Hematopoietic multipotent progenitor cell treated with erythropoietin and hydrocortisone succinate and interleukin-3 and kit ligand, for 8 days (in vitro differentiated cells): Measurements from ENCODE around the gene KRTAP17-1.
"Not testable (repeated sequence)": the region's sequence is repeated elsewhere in the genome, so short reads cannot be mapped to it uniquely, and the experiment has no call there.

ENCODE experiments used
- DNase-seq: peaks from one replicate; pipeline ENCODE4 v3.0.0-alpha.2; 2015

Gene KRTAP17-1

DNA sequence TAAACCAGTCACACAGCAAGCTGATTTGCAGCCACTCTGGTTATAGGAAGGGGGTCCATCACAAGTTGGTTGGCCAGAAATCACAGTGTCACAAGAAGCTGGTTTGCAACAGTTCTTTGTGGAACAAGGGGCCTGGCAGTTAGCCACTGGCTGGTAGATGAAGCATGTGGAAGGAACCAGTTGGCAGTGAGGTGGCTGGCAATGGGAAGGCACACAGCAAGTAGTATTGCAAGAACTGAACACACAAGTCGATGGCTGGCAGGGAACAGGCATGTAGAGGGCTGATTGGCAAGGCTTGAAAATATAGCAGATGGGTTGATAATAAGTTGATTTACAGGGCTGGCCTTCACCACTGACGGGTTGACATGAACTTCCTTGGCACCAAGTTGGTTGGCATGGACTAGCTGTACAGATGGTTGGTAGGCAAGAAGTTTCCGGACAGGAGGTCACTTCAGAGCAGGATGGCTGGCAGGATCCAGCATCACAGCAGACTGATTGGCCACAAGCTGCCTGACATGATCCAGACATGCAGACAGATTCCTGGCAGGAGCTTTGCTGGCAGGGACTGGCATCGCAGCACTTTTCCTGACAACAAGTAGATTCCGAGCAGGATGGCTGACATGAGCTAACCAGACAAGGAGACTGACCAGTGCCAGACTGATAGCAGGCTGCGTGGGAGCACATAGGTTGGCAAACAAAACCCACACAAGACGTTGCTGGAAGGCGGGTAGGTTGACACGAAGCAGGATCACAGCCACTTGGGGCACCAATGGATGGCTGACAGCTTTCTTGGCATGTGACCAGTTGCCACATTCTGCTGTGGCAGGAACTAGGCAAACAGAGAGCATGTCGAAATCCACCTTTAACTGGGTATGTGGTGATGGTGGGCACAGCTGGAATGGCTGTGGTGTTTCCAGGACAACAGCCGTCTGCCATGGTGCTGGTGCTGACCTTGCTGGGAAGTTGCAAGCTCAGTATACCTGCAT is 13.3 kb downstream of the KRTAP17-1 start, which contains the start of gene KRTAP29-1:
Gene KRTAP29-1 (minus strand): TSS at position 936 of the 986 bp plus-strand sequence. CDS start 0 bp downstream, at position 936.
- DNase-seq, result peak; percentile 9

DNA sequence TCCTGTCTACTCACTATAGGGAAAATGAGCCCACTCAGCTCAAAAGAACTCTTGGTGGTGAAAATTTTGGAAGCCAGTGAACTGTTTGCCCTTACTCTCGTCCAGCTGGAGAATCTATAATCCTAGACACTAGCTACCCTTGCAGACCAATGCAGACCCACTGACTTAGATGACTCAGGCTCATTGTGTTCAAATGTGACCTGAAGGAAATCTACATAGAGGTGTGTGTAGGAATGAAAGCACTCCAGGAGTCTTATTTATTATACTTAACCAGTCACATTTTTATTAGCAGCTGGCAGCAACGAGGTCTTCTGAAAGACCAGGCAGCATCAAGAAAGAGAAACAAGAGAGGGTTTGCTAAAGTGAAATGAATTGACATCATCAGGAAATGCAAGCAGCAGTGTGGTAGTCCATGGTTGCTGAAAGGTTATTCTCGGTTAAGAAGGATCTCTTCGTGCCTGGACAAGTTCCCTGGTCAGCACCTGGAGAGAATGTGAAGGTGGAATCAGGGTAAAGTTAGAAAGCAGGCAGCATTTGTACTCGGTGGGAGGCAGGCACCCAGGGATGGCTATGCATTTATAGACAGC is 14.2 kb downstream of the KRTAP17-1 start:
- DNase-seq, result no peak

DNA sequence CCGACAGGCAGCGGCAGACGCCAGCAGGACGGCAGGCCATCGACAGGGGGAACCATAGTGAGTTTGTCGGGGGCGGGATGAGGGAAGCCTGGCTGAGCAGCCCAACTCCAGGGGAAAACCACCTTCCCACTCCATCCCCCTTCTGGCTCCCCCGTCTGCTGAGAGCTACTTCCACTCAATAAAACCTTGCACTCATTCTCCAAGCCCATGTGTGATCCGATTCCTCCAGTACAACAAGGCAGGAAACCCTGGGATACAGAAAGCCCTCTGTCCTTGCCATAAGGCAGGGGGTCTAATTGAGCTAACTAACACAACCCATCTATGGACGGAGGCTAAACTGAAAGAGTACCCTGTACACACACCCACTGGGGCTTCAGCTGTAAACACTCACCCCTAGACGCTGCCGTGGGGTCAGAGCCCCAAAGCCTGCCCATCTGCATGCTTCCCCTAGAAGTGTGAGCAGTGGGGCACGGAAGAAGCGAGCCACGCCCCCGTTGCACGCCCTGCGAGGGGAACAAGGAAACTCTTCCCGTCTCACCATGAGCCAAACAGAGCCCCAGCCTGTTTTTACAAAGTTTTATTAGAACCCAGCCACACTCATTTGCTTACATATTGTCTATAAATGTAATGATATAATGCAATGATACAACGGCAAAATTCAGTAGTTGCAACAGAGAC is 16.9 kb downstream of the KRTAP17-1 start:
- DNase-seq, result no peak

DNA sequence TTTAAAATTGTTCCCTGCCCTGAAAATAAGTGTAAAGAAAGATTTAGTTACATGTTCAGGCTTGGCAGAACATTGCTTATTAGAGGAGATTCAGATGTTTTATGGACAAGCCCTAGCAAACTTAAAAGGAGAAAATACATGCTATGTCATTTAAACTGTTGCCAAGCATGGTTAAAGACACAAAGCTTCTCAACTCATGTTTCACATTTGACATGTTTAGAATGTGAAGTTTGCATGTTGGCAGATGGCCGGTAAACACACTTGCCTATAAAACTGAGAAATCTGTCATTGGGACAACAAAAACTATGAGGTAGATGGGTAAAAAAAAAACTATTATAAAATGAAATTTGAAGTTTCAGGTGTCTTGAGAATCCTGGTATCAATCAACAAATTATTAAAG is 18.7 kb downstream of the KRTAP17-1 start:
- DNase-seq, result no peak

DNA sequence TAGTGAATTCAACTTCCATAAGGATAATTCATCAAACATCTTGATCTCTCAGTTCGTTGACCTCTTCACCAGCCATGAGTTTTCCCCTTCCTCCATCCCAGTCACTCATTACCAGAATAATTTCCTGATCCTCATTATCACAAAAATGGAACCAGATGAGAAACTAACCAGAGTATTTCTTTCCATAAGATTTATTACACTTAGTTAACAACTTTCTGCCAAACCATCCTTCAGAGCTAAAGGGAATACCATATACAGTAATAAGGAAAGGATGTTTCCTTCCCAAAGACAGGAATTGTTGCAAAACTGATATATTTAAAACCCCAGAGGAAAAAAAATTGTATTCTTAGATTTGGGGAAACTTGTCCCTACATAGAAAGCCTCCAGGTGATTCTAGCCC is 21.5 kb downstream of the KRTAP17-1 start:
- DNase-seq, result no peak

DNA sequence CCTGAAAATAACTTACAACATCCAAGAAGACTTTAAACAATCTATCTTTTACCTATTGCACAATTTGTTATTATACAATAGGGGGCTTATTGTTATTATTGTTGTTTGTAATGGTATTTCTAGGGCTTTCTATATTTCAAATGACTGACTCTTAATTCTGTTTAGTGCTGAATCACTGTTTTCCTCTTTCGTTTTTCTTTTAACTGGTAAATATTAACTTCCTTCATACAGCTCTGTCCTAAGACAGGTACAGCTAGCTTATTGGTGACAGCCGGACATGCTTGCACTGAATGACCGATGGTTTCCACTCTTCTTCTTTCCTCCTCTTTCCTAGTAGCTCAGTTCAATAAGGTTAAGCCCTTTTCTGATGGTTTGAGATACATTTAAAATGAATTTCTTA is 28.5 kb downstream of the KRTAP17-1 start:
- no peak for DNase-seq

DNA sequence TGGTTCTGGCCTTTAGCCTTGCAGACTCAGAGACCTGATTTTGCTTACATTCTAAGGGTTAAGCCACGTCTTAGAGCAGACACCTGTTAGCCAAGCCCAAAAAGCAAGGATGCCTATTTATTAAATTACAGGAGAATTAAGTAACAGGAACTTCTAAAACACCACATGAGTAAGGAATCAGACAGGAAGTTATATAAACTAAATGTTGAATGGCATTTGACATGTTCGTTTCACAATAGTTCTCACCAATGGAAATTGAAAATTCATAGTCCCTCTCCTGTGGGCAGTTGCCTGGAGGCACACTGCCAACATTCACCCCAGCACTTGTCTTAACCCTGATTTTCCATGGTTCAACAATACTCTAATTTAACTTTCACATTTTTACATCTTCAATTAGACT is 31.0 kb downstream of the KRTAP17-1 start:
- no peak for DNase-seq

DNA sequence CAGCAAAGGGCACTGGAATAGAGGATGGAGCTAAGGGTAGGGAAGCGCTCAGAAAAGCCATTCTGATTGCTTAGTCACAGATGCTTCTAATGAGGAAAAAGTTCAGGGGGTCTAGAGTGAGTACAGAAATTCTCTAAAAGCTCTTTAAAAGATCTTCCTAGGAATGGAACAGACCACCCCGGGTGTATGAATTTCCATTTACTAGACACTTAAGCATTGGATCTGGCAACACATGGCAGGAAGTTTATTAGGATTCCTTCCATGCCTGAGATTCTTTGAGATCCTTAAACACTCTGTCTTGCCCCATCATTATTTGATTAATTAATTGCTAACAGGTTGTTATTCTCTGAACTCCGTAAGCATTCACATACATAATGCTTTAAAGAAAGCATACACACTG is 31.5 kb downstream of the KRTAP17-1 start:
- no peak for DNase-seq

DNA sequence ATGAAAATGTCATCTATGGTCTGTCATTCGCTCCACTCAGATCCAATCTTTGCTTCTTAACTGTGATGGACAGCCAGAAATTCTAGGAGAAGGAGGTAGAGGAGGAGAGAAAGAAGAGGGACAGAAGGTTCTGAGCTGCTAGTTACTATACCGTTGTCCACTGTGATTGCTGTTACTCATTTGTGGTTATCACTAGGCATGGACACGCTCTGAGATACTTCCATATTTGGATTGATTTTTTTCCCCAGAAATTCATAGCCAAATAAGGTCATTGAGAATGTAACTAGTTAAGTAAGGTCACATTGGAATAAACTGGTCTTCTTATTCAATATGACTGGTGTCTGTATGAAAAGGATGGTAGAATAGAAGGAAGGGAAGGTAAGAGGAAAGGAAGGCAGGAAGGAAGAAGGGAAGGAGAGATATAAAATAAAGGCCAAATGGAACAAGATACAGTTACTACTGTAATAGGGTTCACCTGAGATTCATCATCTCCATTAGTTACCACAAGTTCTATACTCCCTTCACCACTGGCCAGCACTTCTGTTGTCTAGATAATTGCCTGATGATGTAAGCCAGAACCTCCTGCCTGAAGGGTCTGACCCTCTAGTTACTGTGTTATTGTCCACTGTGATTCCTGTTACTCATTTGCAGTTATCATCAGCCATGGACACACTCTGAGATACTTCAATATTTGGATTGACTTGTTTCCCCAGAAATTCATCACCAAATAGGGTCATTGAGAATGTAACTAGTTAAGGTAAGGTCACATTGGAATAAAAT is 37.1 kb downstream of the KRTAP17-1 start:
- no peak for DNase-seq

DNA sequence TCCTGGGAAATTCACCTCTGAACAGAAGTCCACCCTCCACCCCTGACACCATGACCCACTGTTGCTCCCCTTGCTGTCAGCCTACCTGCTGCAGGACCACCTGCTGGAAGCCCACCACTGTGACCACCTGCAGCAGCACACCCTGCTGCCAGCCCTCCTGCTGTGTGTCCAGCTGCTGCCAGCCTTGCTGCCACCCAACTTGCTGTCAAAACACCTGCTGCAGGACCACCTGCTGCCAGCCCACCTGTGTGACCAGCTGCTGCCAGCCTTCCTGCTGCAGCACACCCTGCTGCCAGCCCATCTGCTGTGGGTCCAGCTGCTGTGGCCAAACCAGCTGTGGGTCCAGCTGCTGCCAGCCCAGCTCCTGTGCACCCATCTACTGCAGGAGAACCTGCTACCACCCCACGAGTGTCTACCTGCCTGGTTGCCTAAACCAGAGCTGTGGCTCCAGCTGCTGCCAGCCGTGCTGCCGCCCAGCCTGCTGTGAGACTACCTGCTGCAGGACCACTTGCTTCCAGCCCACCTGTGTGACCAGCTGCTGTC is 39.8 kb downstream of the KRTAP17-1 start, which contains the start of gene KRTAP9-7:
Gene KRTAP9-7 (plus strand): TSS at position 51 of the 543 bp plus-strand sequence. CDS start 0 bp downstream, at position 51.
- DNase-seq, result not testable (repeated sequence)

DNA sequence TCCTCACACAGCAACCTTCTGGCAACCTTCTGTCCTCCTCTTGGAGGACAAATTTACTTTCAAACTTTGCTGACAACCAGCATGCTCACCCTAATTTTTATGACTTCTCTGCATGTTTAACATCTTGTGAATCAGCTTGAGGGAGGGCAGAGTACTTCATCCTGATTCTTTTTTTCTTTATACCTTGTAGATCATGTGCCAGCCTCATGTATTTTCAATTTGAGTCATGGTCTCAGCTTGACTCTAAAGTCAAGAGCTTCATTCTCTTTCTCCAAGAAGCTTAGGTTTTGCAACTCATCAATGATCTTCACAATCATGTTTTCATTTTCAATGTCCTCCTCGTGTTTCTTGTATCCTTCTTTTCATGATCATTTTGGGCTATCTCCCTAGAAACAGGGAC is 43.7 kb downstream of the KRTAP17-1 start:
- no peak for DNase-seq

DNA sequence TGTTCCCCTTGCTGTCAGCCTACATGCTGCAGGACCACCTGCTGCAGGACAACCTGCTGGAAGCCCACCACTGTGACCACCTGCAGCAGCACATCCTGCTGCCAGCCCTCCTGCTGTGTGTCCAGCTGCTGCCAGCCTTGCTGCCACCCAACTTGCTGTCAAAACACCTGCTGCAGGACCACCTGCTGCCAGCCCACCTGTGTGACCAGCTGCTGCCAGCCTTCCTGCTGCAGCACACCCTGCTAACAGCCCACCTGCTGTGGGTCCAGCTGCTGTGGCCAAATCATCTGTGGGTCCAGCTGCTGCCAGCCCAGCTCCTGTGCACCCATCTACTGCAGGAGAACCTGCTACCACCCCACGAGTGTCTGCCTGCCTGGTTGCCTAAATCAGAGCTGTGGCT is 44.2 kb downstream of the KRTAP17-1 start:
- not testable (repeated sequence) for DNase-seq

DNA sequence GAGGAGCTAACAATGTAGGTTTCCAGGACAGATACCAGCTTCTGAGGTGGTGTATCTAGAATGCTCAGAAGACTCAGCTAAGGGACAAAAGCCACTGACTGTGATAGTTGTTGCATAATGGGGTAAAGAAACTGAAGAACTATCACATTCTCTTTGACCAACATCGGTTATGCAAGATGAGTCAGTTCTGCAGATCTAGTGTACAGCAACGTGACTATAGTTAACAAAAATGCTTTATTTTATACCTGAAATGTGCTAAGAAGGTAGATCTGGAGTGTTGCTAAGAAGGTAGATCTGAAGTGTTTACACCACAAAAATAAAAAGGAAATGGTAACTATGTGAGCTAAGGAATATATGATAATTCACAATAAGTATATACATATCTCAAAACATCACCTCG is 47.8 kb downstream of the KRTAP17-1 start:
- DNase-seq, result no peak

DNA sequence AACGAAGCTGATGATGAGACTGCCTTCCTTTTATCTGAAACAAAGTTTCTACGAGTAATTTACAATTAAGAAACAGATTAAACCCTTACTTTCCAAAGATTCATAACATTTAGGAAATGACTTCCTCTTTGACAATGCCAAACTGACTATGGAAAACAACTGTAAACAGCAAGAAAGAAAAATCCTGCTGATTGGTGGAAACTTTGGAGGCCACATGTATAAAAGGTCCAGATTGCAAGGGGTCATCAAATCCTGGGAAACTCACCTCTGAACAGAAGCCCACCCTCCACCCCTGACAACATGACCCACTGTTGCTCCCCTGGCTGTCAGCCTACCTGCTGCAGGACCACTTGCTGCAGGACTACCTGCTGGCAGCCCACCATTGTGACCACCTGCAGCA is 50.4 kb downstream of the KRTAP17-1 start, which contains the start of gene KRTAP9-6:
Gene KRTAP9-6 (plus strand): TSS at position 301 of the 400 bp plus-strand sequence. CDS start 0 bp downstream, at position 301.
- no peak for DNase-seq
